GM11168 (cell line): ENCODE results near the gene STAG3.

Experiments
- in situ Hi-C: fragments of 300-500 bp; cut with MboI; formaldehyde crosslinking; loops from one replicate; pipeline ENCODE4 v1.12.0; 2022; ENCODE audit warnings: low sequenced_read_pairs; ENCODE audit not compliant: unreplicated experiment

STAG3 gene

GRCh38 chr7:100154651-100155491 lies 22.8 kb upstream of the STAG3 start:
- in situ Hi-C loops, result no loop called here

- in situ Hi-C loops, result no loop called here
Observed at GRCh38 chr7:100155553-100156317, 22.0 kb upstream of the STAG3 start.

GRCh38 chr7:100156331-100157068 lies 21.2 kb upstream of the STAG3 start:
- in situ Hi-C loops, result no loop called here

- in situ Hi-C loops, result no loop called here
Observed at GRCh38 chr7:100157069-100157333, 20.7 kb upstream of the STAG3 start.

- in situ Hi-C loops, result no loop called here
Observed at GRCh38 chr7:100157334-100158228, 20.1 kb upstream of the STAG3 start.

GRCh38 chr7:100158229-100159098 lies 19.3 kb upstream of the STAG3 start, which contains the start of gene TRAPPC14:
Gene TRAPPC14 (minus strand): TSS chr7:100158723. CDS start chr7:100158499, 224 bp downstream.
- in situ Hi-C loops, result no loop called here

- in situ Hi-C loops, result no loop called here
Observed at GRCh38 chr7:100159099-100159623, 18.6 kb upstream of the STAG3 start.

GRCh38 chr7:100160067-100160466 lies 17.7 kb upstream of the STAG3 start:
- in situ Hi-C loops, result no loop called here

GRCh38 chr7:100163006-100163531 lies 14.6 kb upstream of the STAG3 start:
- in situ Hi-C loops, result no loop called here

- in situ Hi-C loops, result no loop called here
Observed at GRCh38 chr7:100163871-100164270, 13.8 kb upstream of the STAG3 start.

GRCh38 chr7:100166317-100166940 lies 11.3 kb upstream of the STAG3 start:
- in situ Hi-C loops, result no loop called here

- in situ Hi-C loops, result no loop called here
Observed at GRCh38 chr7:100166970-100167911, 10.5 kb upstream of the STAG3 start.

GRCh38 chr7:100167912-100168323 lies 9.8 kb upstream of the STAG3 start:
- in situ Hi-C loops, result no loop called here

- in situ Hi-C loops, result no loop called here
Observed at GRCh38 chr7:100169147-100169850, 8.4 kb upstream of the STAG3 start.

- in situ Hi-C loops, result no loop called here
Observed at GRCh38 chr7:100170101-100170897, 7.4 kb upstream of the STAG3 start.
